Measurements from ENCODE around the gene GALNT10.

The GALNT10 gene

GRCh38 chr5:154269414-154269813 is 78.9 kb downstream of the GALNT10 start:
- DNase-seq, result no peak

GRCh38 chr5:154271466-154271865 is 80.9 kb downstream of the GALNT10 start:
- no peak for DNase-seq

- DNase-seq, result no peak
These were observed 81.5 kb downstream of the GALNT10 start for GRCh38 chr5:154271936-154272514.

- no peak for DNase-seq
These were observed 82.6 kb downstream of the GALNT10 start for GRCh38 chr5:154273028-154273617.

GRCh38 chr5:154273963-154274827 is 83.7 kb downstream of the GALNT10 start:
- no peak for DNase-seq

- no peak for DNase-seq
These were observed 84.3 kb downstream of the GALNT10 start for GRCh38 chr5:154274828-154275185.

GRCh38 chr5:154275566-154275965 is 85.0 kb downstream of the GALNT10 start:
- DNase-seq, result no peak

GRCh38 chr5:154276261-154276972 is 85.9 kb downstream of the GALNT10 start:
- DNase-seq, result no peak

- no peak for DNase-seq
These were observed 86.4 kb downstream of the GALNT10 start for GRCh38 chr5:154276973-154277331.

GRCh38 chr5:154277499-154277898 is 87.0 kb downstream of the GALNT10 start:
- no peak for DNase-seq

GRCh38 chr5:154278186-154278585 is 87.7 kb downstream of the GALNT10 start:
- no peak for DNase-seq

- no peak for DNase-seq
These were observed 88.4 kb downstream of the GALNT10 start for GRCh38 chr5:154278908-154279307.

- no peak for DNase-seq
These were observed 93.9 kb downstream of the GALNT10 start for GRCh38 chr5:154284433-154284832.

GRCh38 chr5:154285661-154286408 is 95.3 kb downstream of the GALNT10 start:
- no peak for DNase-seq

GRCh38 chr5:154286557-154286956 is 96.0 kb downstream of the GALNT10 start:
- no peak for DNase-seq

GRCh38 chr5:154287136-154287535 is 96.6 kb downstream of the GALNT10 start:
- no peak for DNase-seq

- DNase-seq, result no peak
These were observed 97.6 kb downstream of the GALNT10 start for GRCh38 chr5:154288145-154288544.

GRCh38 chr5:154291917-154292316 is 101.4 kb downstream of the GALNT10 start:
- no peak for DNase-seq

- no peak for DNase-seq
These were observed 102.7 kb downstream of the GALNT10 start for GRCh38 chr5:154293219-154293618.

GRCh38 chr5:154295551-154295950 is 105.0 kb downstream of the GALNT10 start:
- no peak for DNase-seq

GRCh38 chr5:154296525-154297159 is 106.1 kb downstream of the GALNT10 start:
- no peak for DNase-seq

- no peak for DNase-seq
These were observed 107.5 kb downstream of the GALNT10 start for GRCh38 chr5:154298065-154298464.

All from stimulated activated CD4-positive, alpha-beta T cell treated with anti-CD3 and anti-CD28 coated beads, Interleukin-12 subunit alpha, Interleukin-12 subunit beta, amount 100 ng/mL, for 4 hours (primary cell).